Measurements from ENCODE around the gene SYNGR1. TPM values are rescaled to one million over a fixed set of nuclear protein-coding genes. Genes with fewer than 3 reads are reported as not detected.

Gene SYNGR1
- total RNA-seq, 2 experiments from 2014 or later, result 2.4 to 3.8 TPM

GRCh38 chr22:39375646-39376045 lies 25.9 kb downstream of the SYNGR1 start:
- DNase-seq, result no peak
- intact Hi-C loops (cut with micrococcal nuclease), result no loop called here
- H3K27me3 Mint-ChIP-seq, result no peaks in the 10 kb centered on the region
- H3K4me3 Mint-ChIP-seq, result no peak overlapping the region
- POLR2A ChIA-PET, result no interaction called here
- no peaks in the 10 kb centered on the region for H3K36me3 Mint-ChIP-seq (ENCODE audit: low read depth)
- TF ChIP-seq CTCF (IDR thresholded peaks at IDR 0.05), result no peak
- no peak overlapping the region for H3K27ac Mint-ChIP-seq
- H3K9me3 Mint-ChIP-seq, result peaks cover 1% of the 10 kb centered on the region
- no peak for ATAC-seq
- CTCF ChIA-PET, result no interaction called here
- H3K4me1 Mint-ChIP-seq (ENCODE audit: low read depth), result no peaks in the 10 kb centered on the region

GRCh38 chr22:39379756-39380730 lies 30.3 kb downstream of the SYNGR1 start:
- TF ChIP-seq CTCF (IDR thresholded peaks at IDR 0.05), result no peak
- H3K9me3 Mint-ChIP-seq, result no peaks in the 10 kb centered on the region
- DNase-seq (no peak), ATAC-seq (no peak)
- POLR2A ChIA-PET, result no interaction called here
- no peaks in the 10 kb centered on the region for H3K36me3 Mint-ChIP-seq (ENCODE audit: low read depth)
- H3K27ac Mint-ChIP-seq, result no peak overlapping the region
- H3K4me3 Mint-ChIP-seq, result no peak overlapping the region
- CTCF ChIA-PET, result interaction anchor here (0.9 kb wide), 1 partner anchor 31 kb away, joined by 3 read pairs; no protein-coding TSS in a partner anchor
- intact Hi-C loops (cut with micrococcal nuclease), result loop anchor here (10.0 kb wide), 1 partner anchor 55 kb away; no protein-coding TSS in a partner anchor
- no peaks in the 10 kb centered on the region for H3K27me3 Mint-ChIP-seq
- no peaks in the 10 kb centered on the region for H3K4me1 Mint-ChIP-seq (ENCODE audit: low read depth)

GRCh38 chr22:39381009-39381755 lies 31.4 kb downstream of the SYNGR1 start:
- no peak overlapping the region for H3K27ac Mint-ChIP-seq
- DNase-seq (no peak), ATAC-seq (no peak)
- POLR2A ChIA-PET, result no interaction called here
- CTCF ChIA-PET, result interaction anchor here (0.9 kb wide), 1 partner anchor 32 kb away, joined by 3 read pairs; no protein-coding TSS in a partner anchor
- H3K27me3 Mint-ChIP-seq, result no peaks in the 10 kb centered on the region
- no peaks in the 10 kb centered on the region for H3K9me3 Mint-ChIP-seq
- intact Hi-C loops (cut with micrococcal nuclease), result loop anchor here (10.0 kb wide), 1 partner anchor 56 kb away; no protein-coding TSS in a partner anchor
- peaks cover under 1% of the 10 kb centered on the region for H3K4me1 Mint-ChIP-seq (ENCODE audit: low read depth)
- no peak for TF ChIP-seq CTCF (IDR thresholded peaks at IDR 0.05)
- H3K36me3 Mint-ChIP-seq (ENCODE audit: low read depth), result no peaks in the 10 kb centered on the region
- no peak overlapping the region for H3K4me3 Mint-ChIP-seq

GRCh38 chr22:39381930-39382329 lies 32.1 kb downstream of the SYNGR1 start:
- intact Hi-C loops (cut with micrococcal nuclease), result loop anchor here (10.0 kb wide), 1 partner anchor 57 kb away; no protein-coding TSS in a partner anchor
- no peak for TF ChIP-seq CTCF (IDR thresholded peaks at IDR 0.05)
- Mint-ChIP-seq H3K36me3 (ENCODE audit: low read depth) (no peaks in the 10 kb centered on the region), H3K4me3 (no peak overlapping the region), H3K4me1 (ENCODE audit: low read depth) (peaks cover 1% of the 10 kb centered on the region), H3K27me3 (no peaks in the 10 kb centered on the region), H3K9me3 (no peaks in the 10 kb centered on the region), H3K27ac (no peak overlapping the region)
- POLR2A ChIA-PET, result no interaction called here
- ATAC-seq (no peak), DNase-seq (no peak)
- CTCF ChIA-PET, result no interaction called here

Data from activated CD8-positive, alpha-beta T cell treated with anti-CD3 and anti-CD28 coated beads for 36 hours (primary cell).